Measurements from ENCODE around the gene ASCC3. TPM values are rescaled to one million over a fixed set of nuclear protein-coding genes. Genes with fewer than 3 reads are reported as not detected.

The ASCC3 gene
- total and polyA plus RNA-seq, 2 donors (not counting 3 experiments of a cell fraction or from before 2014, with no cell fraction given): 15.7 to 57.2 TPM

GRCh38 chr6:100846276-100846675 lies 34.9 kb downstream of the ASCC3 start:
- Histone ChIP-seq H3K4me2 (ENCODE audit: insufficient read depth, low read length) (no peak overlapping the region), H3K27me3 (ENCODE audit: control insufficient read depth in 2 of 2, insufficient read depth in 2 of 2, low read length in 2 of 2) (no peaks in the 10 kb centered on the region), H3K27ac (ENCODE audit: insufficient read depth, low read depth, low read length) (no peak overlapping the region), H4K20me1 (replicated peaks; ENCODE audit: control insufficient read depth, extremely low read depth, insufficient read depth, low read length) (no peaks in the 10 kb centered on the region), H3K4me1 (ENCODE audit: control insufficient read depth, extremely low read depth, insufficient read depth, low read length) (no peaks in the 10 kb centered on the region), H3K4me3 (replicated peaks in 1 of 3; ENCODE audit: insufficient read depth in 1 of 3, low read depth in 1 of 3, low read length in 3 of 3) (no peak overlapping the region), H3K9me3 (replicated peaks; ENCODE audit: control insufficient read depth, insufficient read depth, low read length) (no peaks in the 10 kb centered on the region), H3K9ac (replicated peaks; ENCODE audit: extremely low read depth, insufficient read depth, low read length) (no peak overlapping the region), H3K9me1 (replicated peaks; ENCODE audit: control insufficient read depth, extremely low read depth, insufficient read depth, low read length) (no peaks in the 10 kb centered on the region), H3K36me3 (ENCODE audit: control insufficient read depth in 2 of 2, extremely low read depth in 1 of 2, insufficient read depth in 2 of 2, low read length in 2 of 2) (no peaks in the 10 kb centered on the region), H3K79me2 (ENCODE audit: control insufficient read depth, insufficient read depth, low read length) (peaks cover 55% of the 10 kb centered on the region), H2AFZ (ENCODE audit: low read depth, low read length) (no peak overlapping the region)
- DNase-seq (ENCODE audit: low read depth, low spot score) (no peak), FAIRE-seq (no peak)
- dilution Hi-C loops (cut with MboI; ENCODE audit: extremely low pct_ligation_motif_present, low sequenced_read_pairs) (no loop called here), intact Hi-C loops (cut with micrococcal nuclease) (no loop called here)
- CTCF ChIA-PET: no interaction called here
- TF ChIP-seq FOS (IDR thresholded peaks at IDR 0.05; ENCODE audit: borderline replicate concordance, insufficient read depth, low read length) (no peak), POLR2A (IDR thresholded peaks at IDR 0.05; ENCODE audit: low read depth, low read length) (no peak)
- POLR2A ChIA-PET: no interaction called here
- no TSS peak for BruUV-seq (replicated peaks)

- Histone ChIP-seq H3K9me1 (replicated peaks; ENCODE audit: control insufficient read depth, extremely low read depth, insufficient read depth, low read length) (no peaks in the 10 kb centered on the region), H3K9me3 (replicated peaks; ENCODE audit: control insufficient read depth, insufficient read depth, low read length) (no peaks in the 10 kb centered on the region), H3K9ac (replicated peaks; ENCODE audit: extremely low read depth, insufficient read depth, low read length) (no peak overlapping the region), H3K4me1 (ENCODE audit: control insufficient read depth, extremely low read depth, insufficient read depth, low read length) (no peaks in the 10 kb centered on the region), H3K27me3 (ENCODE audit: control insufficient read depth in 2 of 2, insufficient read depth in 2 of 2, low read length in 2 of 2) (no peaks in the 10 kb centered on the region), H3K36me3 (ENCODE audit: control insufficient read depth in 2 of 2, extremely low read depth in 1 of 2, insufficient read depth in 2 of 2, low read length in 2 of 2) (no peaks in the 10 kb centered on the region), H4K20me1 (replicated peaks; ENCODE audit: control insufficient read depth, extremely low read depth, insufficient read depth, low read length) (no peaks in the 10 kb centered on the region), H3K4me3 (replicated peaks in 1 of 3; ENCODE audit: insufficient read depth in 1 of 3, low read depth in 1 of 3, low read length in 3 of 3) (no peak overlapping the region), H2AFZ (ENCODE audit: low read depth, low read length) (no peak overlapping the region), H3K79me2 (ENCODE audit: control insufficient read depth, insufficient read depth, low read length) (peaks cover 60% of the 10 kb centered on the region), H3K4me2 (ENCODE audit: insufficient read depth, low read length) (no peak overlapping the region), H3K27ac (ENCODE audit: insufficient read depth, low read depth, low read length) (no peak overlapping the region)
- no peak for FAIRE-seq
- no TSS peak for BruUV-seq (replicated peaks)
- POLR2A ChIA-PET: no interaction called here
- no peak for DNase-seq (ENCODE audit: low read depth, low spot score)
- TF ChIP-seq JUN (IDR thresholded peaks at IDR 0.05; ENCODE audit: borderline replicate concordance, insufficient read depth, insufficient read length, low read depth): no peak
- no peak for TF ChIP-seq FOS (IDR thresholded peaks at IDR 0.05; ENCODE audit: borderline replicate concordance, insufficient read depth, low read length)
- no peak for TF ChIP-seq MYC (IDR thresholded peaks at IDR 0.05; ENCODE audit: low read depth, low read length)
- TF ChIP-seq POLR2A (IDR thresholded peaks at IDR 0.05; ENCODE audit: low read depth, low read length): no peak
- TF ChIP-seq MAX (IDR thresholded peaks at IDR 0.05; ENCODE audit: insufficient read depth, insufficient read length): no peak
- TF ChIP-seq CTCF (IDR thresholded peaks at IDR 0.05; ENCODE audit: extremely low read depth in 1 of 2, insufficient read depth in 1 of 2, low read depth in 1 of 2, low read length in 2 of 2): no peak
- no peak for TF ChIP-seq GATA2 (IDR thresholded peaks at IDR 0.05; ENCODE audit: insufficient read depth, insufficient read length, low read depth, low read length)
- TF ChIP-seq POLR2AphosphoS5 (IDR thresholded peaks at IDR 0.05; ENCODE audit: insufficient read depth, low read depth, low read length): no peak
- no peak for TF ChIP-seq EZH2 (IDR thresholded peaks at IDR 0.05; ENCODE audit: borderline replicate concordance, low read depth, low read length, severe bottlenecking)
- intact Hi-C loops (cut with micrococcal nuclease): no loop called here
- CTCF ChIA-PET: interaction anchor here (1.6 kb wide), 1 partner anchor 69 kb away, joined by 6 read pairs; no protein-coding TSS in a partner anchor
- dilution Hi-C loops (cut with MboI; ENCODE audit: extremely low pct_ligation_motif_present, low sequenced_read_pairs): no loop called here
Observed at GRCh38 chr6:100845676-100846075, 35.5 kb downstream of the ASCC3 start.
